HG02610 (cell line): ENCODE measurements around the gene SLC25A25.
"Not testable (repeated sequence)": the region's sequence is repeated elsewhere in the genome, so short reads cannot be mapped to it uniquely, and the experiment has no call there.

Source experiments
- ATAC-seq: cut with Tn5 transposase; IDR thresholded peaks from one replicate; pipeline ENCODE4 v1.9.1; 2021; ENCODE audit warnings: mild to moderate bottlenecking, moderate library complexity; ENCODE audit not compliant: unreplicated experiment

The SLC25A25 gene

DNA sequence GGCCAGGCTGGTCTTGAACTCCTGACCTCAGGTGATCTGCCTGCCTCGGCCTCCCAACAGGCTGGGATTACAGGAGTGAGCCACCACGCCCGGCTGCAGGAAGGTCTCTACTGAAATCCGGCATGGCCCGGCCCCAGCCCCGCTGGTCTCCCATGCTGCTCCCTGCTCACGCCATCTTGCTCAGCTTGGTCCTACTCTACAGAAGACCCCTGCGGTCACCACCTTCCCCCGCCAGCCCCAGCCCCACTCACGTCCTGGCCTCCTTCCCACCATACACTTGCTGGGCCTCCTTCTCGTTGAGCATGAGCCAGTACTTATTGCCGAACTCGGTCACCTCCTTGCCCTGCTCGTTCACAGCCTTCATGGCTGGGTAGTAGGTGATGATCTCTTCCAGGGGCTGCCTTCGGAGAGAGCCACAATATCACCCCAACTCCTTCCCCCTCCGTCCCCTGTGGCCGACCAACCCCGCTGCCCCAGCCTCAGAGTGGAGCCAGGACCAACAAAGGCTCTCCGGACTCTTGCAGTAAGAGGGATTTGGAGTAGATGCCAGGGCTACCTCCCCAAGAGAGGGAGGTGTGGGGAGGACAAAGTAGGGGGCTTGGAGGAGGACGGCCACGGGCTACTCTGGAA lies 55.5 kb downstream of the SLC25A25 start:
- no peak for ATAC-seq

DNA sequence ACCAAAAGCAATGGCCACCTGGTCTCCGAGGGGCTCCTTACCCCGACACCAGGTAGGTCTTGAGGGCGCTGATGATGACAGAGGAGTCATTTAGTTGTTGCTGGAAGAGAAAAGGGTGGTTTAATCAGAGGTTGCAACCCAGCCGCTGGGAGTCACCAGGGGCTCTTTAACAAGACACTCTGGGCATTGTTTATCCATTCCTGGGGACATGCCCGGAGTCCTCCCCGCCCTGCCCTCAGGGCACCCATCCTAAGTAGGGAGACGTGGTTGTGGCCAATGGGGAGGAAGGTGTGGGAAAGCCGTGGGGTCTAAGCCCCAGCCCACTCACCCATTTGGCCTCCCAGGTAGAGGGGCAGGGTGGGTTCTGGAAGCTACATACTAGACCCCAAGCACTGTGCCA lies 56.4 kb downstream of the SLC25A25 start:
- ATAC-seq, result no peak

DNA sequence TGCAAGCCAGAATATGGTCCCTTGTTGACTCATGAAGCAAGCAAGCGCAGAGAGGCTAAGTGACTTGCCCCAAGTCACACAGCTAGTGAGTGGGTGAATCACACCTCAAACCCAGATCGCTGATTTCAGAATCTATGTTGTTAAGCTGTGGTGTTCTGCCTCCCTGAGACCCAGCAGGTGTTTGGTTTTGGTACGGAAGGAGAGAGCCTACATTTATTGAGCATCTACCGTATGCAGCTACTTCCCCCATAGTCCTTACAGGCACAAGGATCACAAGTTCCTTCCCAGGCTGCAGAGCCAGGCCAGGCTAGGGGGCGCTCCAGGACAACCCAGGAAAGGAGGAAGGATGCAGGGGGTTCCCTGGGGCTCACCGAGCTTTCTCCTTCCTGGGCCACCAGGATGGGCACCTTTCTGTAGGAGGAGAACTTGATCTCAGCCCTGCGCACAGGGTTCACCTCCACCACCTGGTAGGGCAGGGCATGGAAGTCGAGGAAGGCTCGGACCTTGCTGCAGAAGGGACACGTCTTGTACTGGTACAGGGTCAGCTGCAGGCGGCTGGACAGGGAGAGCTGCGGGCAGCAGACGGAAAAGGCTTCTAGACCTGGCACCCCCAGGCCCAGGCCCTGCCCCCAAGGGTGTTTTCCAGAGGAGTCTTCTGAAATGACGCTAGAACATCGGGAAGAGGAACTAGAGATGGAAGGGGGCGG lies 57.0 kb downstream of the SLC25A25 start:
- no peak for ATAC-seq

DNA sequence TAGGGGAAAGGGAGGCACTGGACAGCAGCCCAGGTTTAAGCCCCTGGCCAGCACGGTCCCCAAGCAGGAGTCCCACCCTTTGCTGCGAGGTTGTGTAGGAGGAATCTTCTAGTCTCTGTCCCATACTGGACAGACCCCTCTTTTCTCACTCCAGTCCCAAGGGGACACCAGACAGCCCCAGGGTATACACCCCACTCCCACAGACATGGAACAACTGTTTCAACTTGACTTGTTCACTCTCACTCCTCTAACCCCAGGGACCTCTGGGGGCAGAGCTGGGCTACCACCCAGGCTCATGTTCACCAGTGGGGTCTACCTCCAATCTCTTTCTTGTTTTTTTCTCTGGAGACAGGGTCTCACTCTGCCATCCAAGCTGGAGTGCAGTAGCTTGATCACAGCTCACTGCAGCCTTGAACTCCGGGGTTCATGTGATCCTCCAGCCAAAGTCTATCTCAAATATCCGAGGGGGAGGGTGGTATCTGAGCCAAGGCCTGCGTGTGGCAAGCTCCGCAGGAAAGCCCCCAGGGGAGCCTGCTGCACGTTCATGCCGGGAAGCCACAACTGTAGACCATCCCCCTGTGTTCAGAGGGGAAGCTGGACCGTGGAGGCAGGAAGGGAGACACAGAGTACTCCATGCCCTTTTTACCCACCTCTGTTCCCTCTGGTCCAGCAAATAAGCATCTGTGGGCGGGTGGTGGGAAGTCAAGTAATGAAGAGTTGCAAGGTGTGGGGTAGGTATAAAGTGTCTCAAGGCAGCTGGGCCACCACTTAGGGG lies 57.7 kb downstream of the SLC25A25 start:
- ATAC-seq, result no peak

DNA sequence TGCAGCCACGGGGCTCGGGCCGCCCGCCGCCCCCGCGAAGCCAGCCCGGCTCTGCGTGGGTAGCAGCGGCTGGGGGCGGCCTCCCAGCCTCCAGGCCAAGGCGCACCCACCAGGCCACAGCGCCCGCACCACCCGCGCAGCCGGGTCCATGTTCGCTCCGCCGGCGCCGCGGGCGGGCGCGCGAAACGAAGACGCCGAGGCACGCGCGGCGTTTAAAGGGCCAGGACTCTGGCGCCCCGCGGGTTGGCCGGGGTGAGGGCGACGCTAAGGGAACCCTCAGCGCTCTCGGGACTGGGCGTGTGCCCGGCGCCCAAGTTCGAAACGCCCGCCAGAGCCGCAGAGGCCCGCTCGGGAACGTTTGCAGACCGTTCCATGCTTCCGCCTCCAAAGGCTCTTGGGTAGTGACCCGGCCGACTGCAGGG lies 59.5 kb downstream of the SLC25A25 start, which contains the start of gene PTGES2:
TSS of gene PTGES2 (minus strand) at position 162 of the 422 bp plus-strand sequence. CDS start at position 150, 12 bp downstream.
- peak; percentile 62 for ATAC-seq

GRCh38 chr9:128127990-128128835 lies 60.2 kb downstream of the SLC25A25 start:
- peak; percentile 49 for ATAC-seq

DNA sequence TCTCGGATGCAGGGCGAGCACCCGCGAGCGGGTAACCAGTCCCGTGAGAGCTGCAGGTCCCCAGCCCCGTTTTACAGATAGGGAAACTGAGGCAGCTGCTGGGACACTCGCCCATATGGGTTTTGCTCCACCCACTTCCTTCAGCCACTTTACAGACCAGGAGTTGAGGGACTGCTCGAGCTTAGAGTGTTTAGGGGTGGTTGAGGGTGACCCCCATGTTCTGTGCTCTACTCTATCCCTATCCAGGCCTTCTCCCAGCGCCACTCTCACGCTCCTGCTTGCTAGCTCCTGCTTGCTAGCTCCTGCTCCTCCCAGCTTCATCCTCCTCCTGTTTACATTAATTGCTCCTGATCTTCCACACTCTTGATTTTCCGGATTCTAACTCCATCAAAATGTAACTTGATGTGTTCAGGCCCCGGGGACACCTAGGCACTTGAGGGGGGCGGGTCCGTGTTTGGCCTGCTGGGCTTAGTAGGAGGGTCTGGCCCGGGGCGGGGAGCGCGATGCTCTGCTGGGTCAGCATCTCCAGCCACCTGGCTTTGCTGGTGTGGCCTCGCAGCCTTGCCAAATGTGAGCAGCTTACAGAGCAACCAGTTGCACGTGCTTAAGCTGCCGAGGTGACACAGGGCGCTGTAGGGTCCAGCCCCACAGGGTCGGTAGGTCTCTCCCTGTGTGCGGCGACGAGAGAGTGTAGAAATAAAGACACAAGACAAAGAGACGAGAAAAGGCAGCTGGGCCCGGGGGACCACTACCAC lies 61.0 kb downstream of the SLC25A25 start:
- no peak for ATAC-seq

DNA sequence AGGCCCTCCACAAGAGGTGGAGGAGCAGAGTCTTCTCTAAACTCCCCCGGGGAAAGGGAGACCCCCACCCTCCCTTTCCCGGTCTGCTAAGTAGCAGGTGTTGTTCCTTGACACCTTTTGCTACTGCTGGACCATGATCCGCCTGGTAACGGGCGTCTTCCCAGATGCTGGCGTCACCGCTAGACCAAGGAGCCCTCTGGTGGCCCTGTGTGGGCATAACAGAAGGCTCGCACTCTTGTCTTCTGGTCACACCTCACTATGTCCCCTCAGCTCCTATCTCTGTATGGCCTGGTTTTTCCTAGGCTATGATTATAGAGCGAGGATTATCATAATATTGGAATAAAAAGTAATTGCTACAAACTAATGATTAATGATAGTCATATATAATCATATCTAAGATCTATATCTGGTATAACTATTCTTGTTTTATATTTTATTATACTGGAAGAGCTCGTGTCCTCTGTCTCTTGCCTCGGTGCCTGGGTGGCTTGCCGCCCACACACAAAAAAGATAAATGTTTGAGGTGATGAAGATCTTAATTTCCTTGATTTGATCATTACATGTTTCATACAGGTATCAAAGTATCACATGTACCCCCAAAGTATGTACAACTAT lies 62.1 kb downstream of the SLC25A25 start:
- not testable (repeated sequence) for ATAC-seq

GRCh38 chr9:128130651-128131050 lies 62.6 kb downstream of the SLC25A25 start:
- ATAC-seq, result not testable (repeated sequence)

GRCh38 chr9:128131346-128131745 lies 63.3 kb downstream of the SLC25A25 start:
- ATAC-seq, result not testable (repeated sequence)

- ATAC-seq, result not testable (repeated sequence)
These were observed 64.1 kb downstream of the SLC25A25 start for GRCh38 chr9:128132139-128132538.

GRCh38 chr9:128135561-128135960 lies 67.5 kb downstream of the SLC25A25 start:
- not testable (repeated sequence) for ATAC-seq

DNA sequence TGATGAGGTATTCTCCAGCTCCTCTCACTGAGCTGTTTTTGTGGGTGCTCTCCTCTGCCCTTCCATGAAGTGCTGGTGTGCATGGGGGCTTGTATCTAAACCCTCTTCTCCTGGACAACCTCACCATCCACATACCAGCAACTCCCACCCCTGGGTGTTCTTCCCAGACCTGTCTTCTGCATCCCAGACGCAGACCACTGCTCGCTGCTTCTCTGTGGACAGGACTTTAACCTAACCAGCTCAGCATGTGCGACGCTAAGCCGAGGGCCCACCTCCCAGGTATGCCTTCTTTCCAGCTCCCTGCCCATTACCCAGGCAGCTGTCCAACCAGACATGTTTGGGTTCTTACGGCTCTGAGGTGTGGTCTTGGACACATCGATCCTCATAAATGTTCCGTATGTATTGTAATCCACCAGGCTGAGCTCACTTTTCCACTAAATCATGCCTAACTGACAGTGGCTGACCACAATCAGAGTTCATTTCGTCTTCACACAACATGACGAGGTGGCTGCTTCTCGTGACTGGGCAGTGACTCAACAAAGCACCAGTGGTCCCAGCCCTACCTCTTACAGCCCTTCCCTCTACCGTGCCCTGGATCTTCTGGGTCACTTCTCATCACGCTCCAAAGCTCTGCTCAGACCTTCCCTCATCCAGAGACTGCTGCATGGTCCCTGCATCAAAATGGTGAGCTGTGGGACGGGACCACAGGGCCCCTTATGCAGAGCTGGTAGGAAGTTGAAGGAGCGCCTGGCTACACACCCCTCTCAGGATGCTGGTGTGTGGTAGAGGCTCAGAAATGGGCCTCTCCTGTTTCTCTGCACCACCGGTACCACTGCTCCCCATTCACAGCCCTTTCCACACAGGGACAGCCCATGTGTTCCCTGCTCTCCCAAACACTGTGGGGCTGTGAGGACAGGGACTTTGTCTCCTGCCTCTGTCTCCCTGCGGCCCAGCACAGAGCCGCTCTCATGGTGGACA lies 69.1 kb downstream of the SLC25A25 start:
- ATAC-seq, result no peak

GRCh38 chr9:128138001-128138400 lies 70.0 kb downstream of the SLC25A25 start:
- no peak for ATAC-seq

DNA sequence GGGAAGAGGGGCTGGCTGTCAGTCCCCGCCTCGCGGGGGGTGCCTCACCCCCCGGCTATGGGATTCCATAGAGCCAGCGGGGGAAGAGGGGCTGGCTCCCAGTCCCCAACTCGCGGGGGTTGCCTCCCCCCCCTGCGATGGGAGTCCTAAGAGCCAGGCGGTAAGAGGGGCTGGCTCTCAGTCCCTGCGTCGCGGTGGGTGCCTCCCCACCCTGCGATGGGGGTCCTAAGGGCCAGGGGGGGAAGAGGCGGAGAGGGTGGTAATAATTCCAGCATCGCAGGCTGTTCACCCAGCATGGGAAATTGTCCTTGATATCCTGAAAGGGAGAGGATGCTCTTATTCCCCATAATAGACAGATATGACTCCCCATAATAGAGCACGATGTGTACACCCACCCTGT lies 71.6 kb downstream of the SLC25A25 start:
- ATAC-seq, result no peak

GRCh38 chr9:128141604-128142003 lies 73.6 kb downstream of the SLC25A25 start:
- no peak for ATAC-seq

- ATAC-seq, result no peak
These were observed 74.0 kb downstream of the SLC25A25 start for GRCh38 chr9:128142061-128142460.

- ATAC-seq, result no peak
These were observed 74.6 kb downstream of the SLC25A25 start for GRCh38 chr9:128142596-128142995.
